Measurements from ENCODE around the gene GUCY1A1.

The GUCY1A1 gene

DNA sequence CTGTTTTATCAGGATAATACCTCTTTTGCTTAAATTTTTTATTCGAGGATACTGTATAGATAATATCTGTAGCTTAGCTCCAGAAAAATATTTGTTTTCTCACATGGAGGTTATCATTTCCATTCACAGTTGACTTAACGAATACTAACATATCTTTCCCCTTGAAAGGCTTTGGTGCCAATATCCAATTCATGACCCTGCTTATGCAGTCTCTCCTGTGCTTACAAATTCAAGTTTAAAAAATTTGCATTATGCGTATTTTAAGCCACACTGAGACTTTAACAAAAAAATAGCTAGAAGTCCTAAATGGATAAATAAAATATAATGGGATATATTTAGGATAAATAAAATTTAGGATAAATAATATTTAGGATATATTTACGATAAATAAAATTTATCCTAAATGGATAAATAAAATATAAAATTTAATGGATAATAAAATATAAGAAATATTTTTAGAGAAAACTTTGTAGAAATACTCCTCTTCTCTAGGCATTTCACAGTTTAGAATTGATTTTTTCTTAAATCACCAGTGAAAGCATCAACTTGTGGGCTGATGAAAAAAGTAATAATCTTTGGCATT, 114.7 kb downstream of the GUCY1A1 start:
- no peaks in the 10 kb centered on the region for H3K4me1 ChIP-seq (ENCODE audit: insufficient read depth, poor library complexity, severe bottlenecking)
- H3K27me3 ChIP-seq (ENCODE audit: insufficient read depth, poor library complexity, severe bottlenecking) = no peaks in the 10 kb centered on the region
- H3K27ac ChIP-seq (ENCODE audit: poor library complexity, severe bottlenecking) = no peak overlapping the region
- TF ChIP-seq, protein P1, sequence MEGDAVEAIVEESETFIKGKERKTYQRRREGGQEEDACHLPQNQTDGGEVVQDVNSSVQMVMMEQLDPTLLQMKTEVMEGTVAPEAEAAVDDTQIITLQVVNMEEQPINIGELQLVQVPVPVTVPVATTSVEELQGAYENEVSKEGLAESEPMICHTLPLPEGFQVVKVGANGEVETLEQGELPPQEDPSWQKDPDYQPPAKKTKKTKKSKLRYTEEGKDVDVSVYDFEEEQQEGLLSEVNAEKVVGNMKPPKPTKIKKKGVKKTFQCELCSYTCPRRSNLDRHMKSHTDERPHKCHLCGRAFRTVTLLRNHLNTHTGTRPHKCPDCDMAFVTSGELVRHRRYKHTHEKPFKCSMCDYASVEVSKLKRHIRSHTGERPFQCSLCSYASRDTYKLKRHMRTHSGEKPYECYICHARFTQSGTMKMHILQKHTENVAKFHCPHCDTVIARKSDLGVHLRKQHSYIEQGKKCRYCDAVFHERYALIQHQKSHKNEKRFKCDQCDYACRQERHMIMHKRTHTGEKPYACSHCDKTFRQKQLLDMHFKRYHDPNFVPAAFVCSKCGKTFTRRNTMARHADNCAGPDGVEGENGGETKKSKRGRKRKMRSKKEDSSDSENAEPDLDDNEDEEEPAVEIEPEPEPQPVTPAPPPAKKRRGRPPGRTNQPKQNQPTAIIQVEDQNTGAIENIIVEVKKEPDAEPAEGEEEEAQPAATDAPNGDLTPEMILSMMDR (IDR thresholded peaks at IDR 0.05; ENCODE audit: poor library complexity, severe bottlenecking) = no peak
- no peak for ATAC-seq (ENCODE audit: low read depth)
- no peak for DNase-seq (ENCODE audit: low spot score)
- no peaks in the 10 kb centered on the region for H3K9me3 ChIP-seq (ENCODE audit: severe bottlenecking)
- no peaks in the 10 kb centered on the region for H3K36me3 ChIP-seq (ENCODE audit: low read depth)
- H3K4me3 ChIP-seq (ENCODE audit: severe bottlenecking) = no peak overlapping the region

All from RWPE2 (cell line).